Activated CD8-positive, alpha-beta memory T cell treated with anti-CD3 and anti-CD28 coated beads, Interleukin-2, amount 10 ng/mL, durations not matched to agents 7 days and 5 days (primary cell): ENCODE measurements around the gene LRMDA. TPM values are rescaled to one million over a fixed set of nuclear protein-coding genes. Genes with fewer than 3 reads are reported as not detected.

Experiments
- ATAC-seq: fragments of 150-1000 bp; cut with Tn5 transposase; one replicate; pipeline ENCODE4 v1.10.0; 2021; ENCODE audit warnings: moderate library complexity
- CTCF ChIA-PET: fragments of 350-600 bp; sonication (Branson Sonifier 250); formaldehyde crosslinking; loops from one replicate; lab custom pipeline; 2021; ENCODE audit warnings: antibody characterized with exemption; lab: Charles Lee
- DNase-seq: peaks from one replicate; pipeline ENCODE4 v3.0.0-alpha.2; 2020
- H3K27ac Mint-ChIP-seq: one replicate; pipeline ENCODE4 v1.8.0; 2021; ENCODE audit warnings: mild to moderate bottlenecking, mixed read lengths
- H3K27me3 Mint-ChIP-seq: one replicate; pipeline ENCODE4 v1.8.0; 2021; ENCODE audit warnings: mixed read lengths
- H3K36me3 Mint-ChIP-seq: one replicate; pipeline ENCODE4 v1.8.0; 2021; ENCODE audit warnings: mild to moderate bottlenecking, mixed read lengths
- H3K4me1 Mint-ChIP-seq: one replicate; pipeline ENCODE4 v1.8.0; 2021; ENCODE audit warnings: mixed read lengths
- H3K4me3 Mint-ChIP-seq: one replicate; pipeline ENCODE4 v1.8.0; 2021; ENCODE audit warnings: mild to moderate bottlenecking, moderate library complexity, mixed read lengths
- H3K9me3 Mint-ChIP-seq: one replicate; pipeline ENCODE4 v1.8.0; 2022; ENCODE audit warnings: low read depth, mixed read lengths
- total RNA-seq, 2 experiments: library from RNA; stranded (reverse); gene quantifications; one replicate each; pipeline ENCODE4 v1.2.3, GENCODE V29; 2021

Gene LRMDA
- total RNA-seq, 2 experiments from 2014 or later = not detected

DNA sequence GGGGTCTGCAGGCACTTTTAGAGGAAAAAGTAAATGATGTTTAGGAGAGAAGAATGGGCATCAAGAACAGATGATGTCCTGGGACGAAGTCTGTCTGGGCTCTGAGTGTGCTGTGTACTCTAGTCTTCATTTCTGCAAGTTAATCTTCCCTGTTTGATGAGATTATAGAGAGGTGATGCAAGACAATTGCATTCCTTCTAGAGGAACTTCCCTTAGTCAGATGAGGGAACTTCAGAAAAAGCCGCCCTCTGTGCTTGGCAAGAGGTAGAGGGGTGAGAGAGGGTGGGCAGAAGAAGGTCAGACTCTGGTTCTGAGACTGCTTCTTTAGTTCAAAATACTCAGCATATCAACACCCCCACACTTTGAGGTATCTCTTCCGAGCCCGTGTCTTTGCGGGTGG, 797.9 kb downstream of the LRMDA start:
- CTCF ChIA-PET = interaction anchor here (0.6 kb wide), 1 partner anchor 200 kb away, joined by 3 read pairs; no protein-coding TSS in a partner anchor
- DNase-seq (no peak), ATAC-seq (no peak)
- H3K36me3 Mint-ChIP-seq = no peaks in the 10 kb centered on the region
- H3K27ac Mint-ChIP-seq = no peak overlapping the region
- no peaks in the 10 kb centered on the region for H3K27me3 Mint-ChIP-seq
- peaks cover 2% of the 10 kb centered on the region for H3K9me3 Mint-ChIP-seq
- H3K4me1 Mint-ChIP-seq = no peaks in the 10 kb centered on the region
- H3K4me3 Mint-ChIP-seq = no peak overlapping the region

DNA sequence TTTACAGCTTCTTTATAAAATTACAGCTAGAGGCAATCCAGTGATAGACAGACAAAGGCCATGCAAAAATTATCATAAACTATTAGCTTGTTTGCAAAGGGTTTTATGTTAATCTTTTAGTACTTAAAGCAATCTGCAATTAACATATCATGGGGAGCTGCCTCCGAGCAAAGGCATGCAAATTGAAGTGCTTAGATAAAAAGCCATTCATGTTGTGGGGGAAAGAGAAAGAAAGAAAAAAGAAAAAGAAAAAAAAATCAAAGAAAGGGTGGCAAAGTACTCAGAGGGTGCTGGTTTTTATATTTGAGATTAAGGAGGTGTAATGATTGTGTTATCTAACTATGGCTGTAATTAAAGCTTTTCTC, 799.5 kb downstream of the LRMDA start:
- H3K27me3 Mint-ChIP-seq = no peaks in the 10 kb centered on the region
- no peak overlapping the region for H3K4me3 Mint-ChIP-seq
- no peaks in the 10 kb centered on the region for H3K4me1 Mint-ChIP-seq
- ATAC-seq (no peak), DNase-seq (no peak)
- H3K36me3 Mint-ChIP-seq = no peaks in the 10 kb centered on the region
- H3K9me3 Mint-ChIP-seq = peaks cover 2% of the 10 kb centered on the region
- no peak overlapping the region for H3K27ac Mint-ChIP-seq
- CTCF ChIA-PET = no interaction called here

DNA sequence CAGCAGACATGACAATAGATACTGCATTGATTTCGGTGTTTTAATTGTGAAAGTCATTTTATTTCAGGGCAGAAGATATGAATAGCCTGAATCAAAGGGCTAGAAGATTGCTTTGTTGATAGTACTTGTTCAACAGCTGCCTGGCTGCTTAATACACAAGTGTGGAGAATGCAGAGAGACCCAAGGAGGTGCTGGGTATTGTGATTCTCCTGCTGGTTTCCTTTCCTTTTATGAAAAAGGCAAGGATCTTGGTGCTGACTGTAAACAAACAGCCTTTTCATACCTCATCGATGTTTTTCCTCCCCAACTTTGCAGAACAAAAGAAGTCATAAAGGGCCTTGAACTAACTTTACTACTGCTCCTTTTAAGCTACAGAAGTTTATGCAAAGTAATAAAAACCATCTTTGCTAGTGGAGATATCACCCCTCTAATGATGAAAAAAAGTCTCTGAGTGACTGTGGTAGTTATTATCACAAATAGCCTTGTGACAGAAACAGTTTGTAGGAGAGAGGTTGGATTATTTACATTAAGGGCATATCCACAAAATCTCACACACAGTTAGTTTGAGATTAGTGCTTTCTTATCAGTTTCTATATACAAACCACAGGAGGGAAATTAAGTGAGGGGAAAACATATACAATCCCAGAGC, 800.0 kb downstream of the LRMDA start:
- DNase-seq = no peak
- H3K9me3 Mint-ChIP-seq = no peaks in the 10 kb centered on the region
- no peaks in the 10 kb centered on the region for H3K4me1 Mint-ChIP-seq
- no peaks in the 10 kb centered on the region for H3K36me3 Mint-ChIP-seq
- H3K27me3 Mint-ChIP-seq = no peaks in the 10 kb centered on the region
- no peak for ATAC-seq
- H3K27ac Mint-ChIP-seq = no peak overlapping the region
- no peak overlapping the region for H3K4me3 Mint-ChIP-seq
- CTCF ChIA-PET = no interaction called here

GRCh38 chr10:76234499-76235226, 803.2 kb downstream of the LRMDA start:
- Mint-ChIP-seq H3K27ac (no peak overlapping the region), H3K4me1 (no peaks in the 10 kb centered on the region), H3K36me3 (no peaks in the 10 kb centered on the region), H3K4me3 (no peak overlapping the region), H3K9me3 (no peaks in the 10 kb centered on the region), H3K27me3 (no peaks in the 10 kb centered on the region)
- DNase-seq = no peak
- CTCF ChIA-PET = no interaction called here
- ATAC-seq = no peak

DNA sequence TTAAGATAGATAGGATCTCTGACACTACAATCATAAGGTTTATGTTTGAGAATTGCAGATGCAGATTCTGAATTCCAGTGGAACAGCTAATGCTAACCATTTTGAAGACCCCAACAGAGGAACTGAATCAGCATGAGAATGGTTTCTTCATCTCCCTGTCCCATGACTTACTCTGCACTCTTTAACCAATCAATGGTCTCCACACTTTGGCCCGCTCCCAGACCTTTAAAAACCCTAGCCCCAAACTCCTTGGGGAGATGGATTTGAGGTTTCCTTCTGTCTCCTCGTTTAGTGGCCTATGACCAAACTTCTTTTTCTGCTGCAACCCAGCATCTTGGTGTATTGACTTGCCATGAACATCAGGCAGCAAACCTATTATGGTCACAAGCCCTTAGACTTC, 804.9 kb downstream of the LRMDA start:
- H3K27ac Mint-ChIP-seq = no peak overlapping the region
- no peaks in the 10 kb centered on the region for H3K4me1 Mint-ChIP-seq
- no peaks in the 10 kb centered on the region for H3K36me3 Mint-ChIP-seq
- H3K4me3 Mint-ChIP-seq = no peak overlapping the region
- CTCF ChIA-PET = no interaction called here
- H3K27me3 Mint-ChIP-seq = no peaks in the 10 kb centered on the region
- H3K9me3 Mint-ChIP-seq = no peaks in the 10 kb centered on the region
- ATAC-seq (no peak), DNase-seq (no peak)

GRCh38 chr10:76242956-76243355, 811.5 kb downstream of the LRMDA start:
- CTCF ChIA-PET = no interaction called here
- ATAC-seq (no peak), DNase-seq (no peak)
- Mint-ChIP-seq H3K27ac (no peak overlapping the region), H3K9me3 (no peaks in the 10 kb centered on the region), H3K36me3 (no peaks in the 10 kb centered on the region), H3K4me1 (no peaks in the 10 kb centered on the region), H3K4me3 (no peak overlapping the region), H3K27me3 (no peaks in the 10 kb centered on the region)

DNA sequence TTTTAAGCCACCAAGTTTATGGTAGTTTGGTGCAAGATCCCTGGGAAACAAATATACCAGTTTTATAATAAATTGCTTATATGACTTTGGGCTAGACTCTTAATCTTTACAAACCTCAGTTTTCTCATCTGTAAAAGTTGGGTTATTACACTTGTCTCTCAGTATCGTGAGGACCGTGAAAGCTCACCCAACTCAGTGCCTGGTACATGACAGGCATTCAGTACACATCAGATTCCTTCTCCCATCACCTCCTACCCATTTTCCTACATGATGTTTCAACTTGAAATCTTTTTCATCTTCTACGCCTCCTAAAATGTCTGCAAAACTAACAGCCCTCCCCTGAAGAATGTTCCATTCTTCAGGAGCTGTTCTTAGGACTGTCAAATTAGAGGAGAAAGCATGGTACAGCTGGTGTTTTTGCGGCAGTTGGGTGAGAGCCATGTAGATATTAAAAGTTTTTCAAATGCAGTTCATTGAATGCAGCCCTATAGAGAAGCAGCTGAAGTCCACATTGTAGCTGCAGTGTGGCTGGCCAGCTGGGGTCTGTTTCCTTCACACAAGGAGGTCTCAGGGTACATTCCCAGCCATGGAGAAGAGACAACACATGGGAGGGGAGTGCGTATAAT, 812.8 kb downstream of the LRMDA start:
- Mint-ChIP-seq H3K9me3 (no peaks in the 10 kb centered on the region), H3K4me3 (no peak overlapping the region), H3K27me3 (no peaks in the 10 kb centered on the region), H3K4me1 (no peaks in the 10 kb centered on the region), H3K36me3 (no peaks in the 10 kb centered on the region), H3K27ac (no peak overlapping the region)
- ATAC-seq (no peak), DNase-seq (no peak)
- CTCF ChIA-PET = no interaction called here

DNA sequence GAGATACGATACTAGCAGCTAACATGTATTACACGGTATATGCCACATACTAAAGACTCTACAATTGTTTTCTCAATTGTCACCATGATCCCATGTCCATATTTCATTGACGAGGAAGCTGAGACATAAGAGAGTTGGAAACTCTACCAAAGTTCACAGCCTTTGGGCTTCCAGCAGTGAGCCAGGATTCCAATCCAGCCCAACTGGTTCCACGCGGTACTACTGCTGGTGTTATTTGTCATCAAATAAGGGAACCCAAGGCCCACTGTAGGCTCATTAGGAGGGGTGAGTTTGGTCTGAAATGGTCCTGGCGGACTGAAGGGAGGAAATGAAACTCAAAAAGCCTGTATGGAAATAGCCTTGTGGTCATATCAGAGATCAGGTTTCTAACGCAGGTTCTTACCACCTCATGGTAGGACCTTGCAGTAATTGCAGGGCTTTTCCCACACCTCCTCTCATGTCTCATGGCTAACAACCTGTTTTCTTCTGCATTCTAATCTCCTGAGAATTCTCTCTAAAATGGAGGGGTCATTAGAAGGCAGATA, 814.6 kb downstream of the LRMDA start:
- Mint-ChIP-seq H3K4me1 (no peaks in the 10 kb centered on the region), H3K36me3 (no peaks in the 10 kb centered on the region), H3K9me3 (no peaks in the 10 kb centered on the region), H3K4me3 (no peak overlapping the region), H3K27me3 (no peaks in the 10 kb centered on the region), H3K27ac (no peak overlapping the region)
- no peak for ATAC-seq
- CTCF ChIA-PET = no interaction called here
- DNase-seq = no peak

DNA sequence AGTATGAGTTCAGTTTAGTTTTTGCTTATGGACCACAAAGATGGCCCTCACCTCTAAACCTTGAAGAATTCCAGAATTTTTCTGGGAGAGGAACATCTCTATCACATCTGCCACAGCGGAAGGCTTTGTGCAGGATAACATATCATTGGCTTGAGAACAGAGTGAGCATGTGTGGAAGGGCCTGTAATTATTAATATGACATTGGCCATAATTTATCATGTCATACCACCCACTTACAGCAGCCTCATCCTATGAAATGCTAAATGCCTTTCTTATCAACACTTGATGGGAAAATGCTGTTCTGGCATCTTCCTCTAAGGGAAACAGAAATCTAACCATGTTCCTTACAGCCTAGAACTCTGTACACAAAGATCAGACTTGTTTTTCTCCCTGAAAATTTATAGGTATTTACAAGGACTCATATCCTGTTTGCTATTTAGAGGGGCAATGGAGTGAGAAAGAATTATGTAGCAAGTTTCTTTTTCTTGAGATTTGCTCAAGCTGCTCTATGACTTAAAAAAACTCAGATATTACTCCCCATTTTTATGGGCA, 817.3 kb downstream of the LRMDA start:
- no peak for DNase-seq
- H3K36me3 Mint-ChIP-seq = no peaks in the 10 kb centered on the region
- H3K4me3 Mint-ChIP-seq = no peak overlapping the region
- H3K27me3 Mint-ChIP-seq = no peaks in the 10 kb centered on the region
- CTCF ChIA-PET = interaction anchor here (0.5 kb wide), 1 partner anchor 722 kb away, joined by 4 read pairs; no protein-coding TSS in a partner anchor
- H3K9me3 Mint-ChIP-seq = no peaks in the 10 kb centered on the region
- no peak for ATAC-seq
- no peaks in the 10 kb centered on the region for H3K4me1 Mint-ChIP-seq
- no peak overlapping the region for H3K27ac Mint-ChIP-seq

- ATAC-seq (no peak), DNase-seq (no peak)
- Mint-ChIP-seq H3K36me3 (no peaks in the 10 kb centered on the region), H3K4me3 (no peak overlapping the region), H3K27ac (no peak overlapping the region), H3K9me3 (no peaks in the 10 kb centered on the region), H3K27me3 (no peaks in the 10 kb centered on the region), H3K4me1 (no peaks in the 10 kb centered on the region)
- CTCF ChIA-PET = no interaction called here
Measured at GRCh38 chr10:76251841-76252671, 820.6 kb downstream of the LRMDA start.

DNA sequence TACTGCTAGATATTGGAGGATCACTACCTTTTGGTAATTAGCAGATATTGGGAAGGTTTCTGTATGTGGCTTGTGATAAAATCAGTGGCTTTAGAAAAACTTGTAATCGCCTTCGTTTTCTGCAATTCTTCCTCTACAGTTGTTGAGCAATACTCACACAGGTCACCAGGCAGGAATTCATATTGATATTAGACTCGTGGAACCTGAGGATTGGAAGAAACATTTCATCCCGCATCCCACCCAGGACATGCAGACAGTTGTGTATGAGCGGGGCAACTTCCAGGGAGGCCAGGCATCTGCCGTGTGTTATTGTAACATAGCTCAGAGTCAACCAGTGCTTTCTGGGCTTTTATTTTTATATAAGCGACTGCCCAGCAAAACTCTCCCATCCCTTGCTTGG, 821.3 kb downstream of the LRMDA start:
- CTCF ChIA-PET = no interaction called here
- no peaks in the 10 kb centered on the region for H3K4me1 Mint-ChIP-seq
- DNase-seq = no peak
- no peaks in the 10 kb centered on the region for H3K9me3 Mint-ChIP-seq
- ATAC-seq = no peak
- H3K36me3 Mint-ChIP-seq = no peaks in the 10 kb centered on the region
- no peak overlapping the region for H3K4me3 Mint-ChIP-seq
- H3K27ac Mint-ChIP-seq = no peak overlapping the region
- no peaks in the 10 kb centered on the region for H3K27me3 Mint-ChIP-seq

- CTCF ChIA-PET = no interaction called here
- H3K27ac Mint-ChIP-seq = no peak overlapping the region
- no peaks in the 10 kb centered on the region for H3K36me3 Mint-ChIP-seq
- H3K27me3 Mint-ChIP-seq = no peaks in the 10 kb centered on the region
- ATAC-seq (no peak), DNase-seq (no peak)
- H3K9me3 Mint-ChIP-seq = no peaks in the 10 kb centered on the region
- H3K4me1 Mint-ChIP-seq = no peaks in the 10 kb centered on the region
- no peak overlapping the region for H3K4me3 Mint-ChIP-seq
Measured at GRCh38 chr10:76255241-76255640, 823.8 kb downstream of the LRMDA start.

DNA sequence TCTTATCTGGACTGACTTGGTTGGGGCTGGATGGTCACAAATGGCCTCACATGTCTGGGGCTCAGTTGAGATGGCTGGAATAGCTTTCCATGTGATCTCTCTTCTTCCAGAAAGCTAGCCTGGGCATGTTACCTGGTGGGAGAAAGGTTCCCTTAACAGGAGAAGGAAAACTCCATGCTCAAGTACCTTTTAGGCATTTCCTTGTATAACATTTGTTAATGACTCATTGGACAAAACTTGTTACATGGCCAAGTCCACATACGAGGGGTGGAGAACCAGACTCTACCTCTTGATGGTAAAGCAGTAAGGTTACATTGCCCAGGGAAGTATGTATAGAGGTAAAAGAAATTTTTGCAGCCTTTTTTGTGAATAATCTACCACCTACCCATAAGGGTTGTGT, 826.4 kb downstream of the LRMDA start:
- CTCF ChIA-PET = no interaction called here
- H3K27ac Mint-ChIP-seq = no peak overlapping the region

More for the DNA sequence above, 826.4 kb downstream of the LRMDA start:
- Mint-ChIP-seq H3K27me3 (no peaks in the 10 kb centered on the region), H3K4me1 (no peaks in the 10 kb centered on the region), H3K9me3 (peaks cover 3% of the 10 kb centered on the region), H3K4me3 (no peak overlapping the region), H3K36me3 (no peaks in the 10 kb centered on the region)
- ATAC-seq = no peak
- DNase-seq = no peak
